ENCODE measurements around the gene ADCY9.
"Not testable (repeated sequence)": the region's sequence is repeated elsewhere in the genome, so short reads cannot be mapped to it uniquely, and the experiment has no call there.

Gene ADCY9

DNA sequence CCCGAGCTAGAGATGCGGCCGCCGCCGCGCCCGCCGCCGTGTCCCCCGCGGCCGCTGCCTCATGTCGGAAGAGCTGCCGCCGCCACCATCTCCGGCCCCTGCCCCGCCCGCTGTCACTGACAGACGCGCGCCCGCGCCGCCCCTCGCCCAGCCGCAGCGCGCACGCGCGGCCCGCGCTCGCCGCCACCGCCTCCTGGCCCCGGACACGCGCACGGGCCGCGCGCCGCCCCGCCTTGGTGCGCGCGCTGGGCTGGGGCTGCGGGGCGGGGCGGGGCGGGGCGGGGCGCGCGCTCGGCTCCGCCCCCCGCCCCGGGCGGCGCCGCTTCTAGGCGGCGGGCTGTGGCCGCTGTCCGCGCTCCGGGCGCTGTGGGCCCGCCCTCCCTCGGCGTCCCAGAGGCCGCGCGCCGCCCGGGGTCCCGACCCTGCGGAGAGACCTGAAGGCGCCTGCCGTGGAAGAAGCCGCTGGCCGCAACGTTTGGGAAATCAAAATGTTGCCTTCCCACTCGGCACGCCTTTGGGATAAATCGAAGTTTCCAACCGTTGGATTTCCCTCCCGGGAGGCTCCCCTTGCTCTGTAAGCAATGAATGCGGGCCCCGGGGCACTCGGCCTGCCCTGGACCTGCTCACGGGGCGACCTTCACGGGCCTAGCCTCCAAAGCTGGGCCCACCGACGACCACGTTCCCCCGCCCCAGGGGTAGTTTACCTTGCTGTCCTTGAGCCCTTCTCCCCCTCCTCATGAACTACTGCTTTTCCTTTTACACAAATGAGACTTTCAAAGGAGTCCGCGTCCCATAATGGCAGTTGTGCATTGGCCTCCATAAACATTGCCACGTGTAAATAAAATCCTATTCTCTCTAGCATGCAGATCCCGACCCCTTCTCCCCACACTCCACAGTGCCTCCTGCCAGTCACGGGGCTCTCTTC, at the start of gene ADCY9:
Gene ADCY9, minus strand, starts transcription at position 118 of the 925 bp plus-strand sequence. CDS start 1,000 bp downstream, outside the sequence.
- in situ Hi-C loops (cut with HindIII; ENCODE audit: low pct_ligation_motif_present, low pct_unique_long_range_greater_than_20kb, low sequenced_read_pairs) = no loop called here

DNA sequence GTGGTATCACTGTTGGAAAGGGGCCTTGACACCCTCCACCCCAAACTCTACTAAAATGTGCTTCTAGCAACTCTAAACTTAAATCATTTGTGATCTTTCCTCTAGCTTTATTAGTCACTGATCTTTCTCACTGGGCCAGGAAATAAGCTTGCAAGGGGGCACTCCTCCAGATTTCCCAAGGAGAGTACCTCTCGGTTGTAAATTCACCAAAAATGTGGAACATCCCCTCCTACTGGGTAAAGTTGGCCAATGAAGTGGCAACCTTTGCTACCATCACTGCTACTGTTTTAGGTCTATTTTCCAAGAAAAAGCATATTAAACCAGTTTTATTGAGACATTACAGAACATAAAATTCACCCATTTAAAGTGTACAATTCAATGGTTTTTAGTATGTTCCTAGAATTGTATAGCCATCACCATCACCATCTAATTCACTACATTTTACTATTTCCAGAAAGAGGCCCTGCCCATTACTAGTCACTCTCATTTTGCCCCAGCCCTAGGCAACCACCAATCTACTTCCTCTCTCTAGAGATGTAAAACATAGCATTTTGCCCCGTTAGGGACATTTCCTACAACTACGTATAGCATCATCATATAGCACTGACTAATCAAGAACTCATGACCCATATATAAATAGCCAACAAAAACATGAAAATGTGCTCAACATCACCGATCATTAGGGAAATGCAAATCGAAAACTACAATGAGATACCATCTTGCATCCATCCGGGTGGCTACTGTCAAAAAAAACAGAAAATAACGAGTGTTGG, 44.6 kb upstream of the ADCY9 start:
- DNase-seq = no peak
- in situ Hi-C loops (cut with HindIII; ENCODE audit: low pct_ligation_motif_present, low pct_unique_long_range_greater_than_20kb, low sequenced_read_pairs) = no loop called here

More for the DNA sequence above, at the start of gene ADCY9:
- DNase-seq = peak; percentile 79

DNA sequence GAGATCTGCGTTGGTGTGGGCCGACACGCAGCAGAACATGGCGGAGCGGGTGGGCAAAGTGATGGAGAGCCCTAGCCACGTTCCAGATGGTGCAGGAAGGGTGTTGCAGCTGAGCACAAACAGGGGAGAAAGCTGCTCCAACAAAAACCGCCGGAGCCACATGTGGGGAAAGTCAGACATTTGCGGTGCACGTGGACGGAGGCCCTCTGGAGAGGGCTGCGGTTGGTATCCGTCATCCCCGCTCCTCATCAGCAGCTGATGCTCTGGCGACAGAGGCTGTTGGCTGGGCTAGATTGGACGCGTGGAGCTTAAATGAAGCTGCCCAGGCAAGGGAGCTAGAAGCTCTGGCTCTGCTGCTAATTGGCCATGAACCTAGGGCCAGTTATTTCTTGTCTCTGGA, 43.5 kb upstream of the ADCY9 start:
- no peak for DNase-seq
- in situ Hi-C loops (cut with HindIII; ENCODE audit: low pct_ligation_motif_present, low pct_unique_long_range_greater_than_20kb, low sequenced_read_pairs) = no loop called here

DNA sequence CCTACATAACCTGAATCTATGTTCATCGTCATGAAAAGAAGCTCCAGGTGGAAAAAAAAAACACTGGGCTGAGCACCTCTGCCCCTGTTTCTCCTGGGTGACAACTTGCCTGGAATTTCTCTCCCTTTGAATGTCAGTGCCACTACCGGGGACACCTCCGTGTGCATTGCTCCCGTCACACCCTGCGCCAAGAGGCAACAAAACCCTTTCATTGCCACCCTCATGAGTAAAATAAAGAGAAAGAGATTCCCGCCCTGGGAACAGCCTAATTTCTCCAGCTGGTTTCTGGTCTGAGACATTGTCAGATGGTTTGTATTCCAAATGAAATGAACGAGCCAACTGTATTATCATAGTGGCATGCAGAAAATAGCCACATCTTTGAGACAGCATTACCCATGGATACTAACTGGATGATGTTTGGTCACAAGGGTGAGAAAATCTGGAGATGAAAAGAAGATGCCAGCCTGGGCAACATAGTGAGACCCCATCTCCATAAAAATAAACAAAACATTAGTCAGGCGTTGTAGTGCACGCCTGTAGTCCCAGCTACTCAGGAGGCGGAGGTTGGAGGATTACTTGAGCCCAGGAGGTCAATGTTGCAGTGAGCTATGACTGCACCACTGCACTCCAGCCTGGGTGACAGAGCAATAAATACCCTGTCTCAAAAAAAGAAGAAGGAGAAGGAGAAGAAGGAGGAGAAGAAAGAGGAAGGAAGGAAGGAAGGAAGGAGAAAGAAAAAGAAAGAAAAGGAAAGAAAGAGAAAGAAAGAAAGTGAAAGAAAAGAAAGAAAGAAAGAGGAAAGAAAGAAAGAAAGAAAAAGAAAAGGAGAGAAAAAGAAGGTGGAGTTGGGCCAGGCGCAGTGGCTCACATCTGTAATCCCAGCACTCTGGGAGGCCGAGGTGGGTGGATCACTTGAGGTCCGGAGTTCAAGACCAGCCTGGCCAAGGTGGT, 42.2 kb upstream of the ADCY9 start:
- in situ Hi-C loops (cut with HindIII; ENCODE audit: low pct_ligation_motif_present, low pct_unique_long_range_greater_than_20kb, low sequenced_read_pairs) = no loop called here
- DNase-seq = no peak

DNA sequence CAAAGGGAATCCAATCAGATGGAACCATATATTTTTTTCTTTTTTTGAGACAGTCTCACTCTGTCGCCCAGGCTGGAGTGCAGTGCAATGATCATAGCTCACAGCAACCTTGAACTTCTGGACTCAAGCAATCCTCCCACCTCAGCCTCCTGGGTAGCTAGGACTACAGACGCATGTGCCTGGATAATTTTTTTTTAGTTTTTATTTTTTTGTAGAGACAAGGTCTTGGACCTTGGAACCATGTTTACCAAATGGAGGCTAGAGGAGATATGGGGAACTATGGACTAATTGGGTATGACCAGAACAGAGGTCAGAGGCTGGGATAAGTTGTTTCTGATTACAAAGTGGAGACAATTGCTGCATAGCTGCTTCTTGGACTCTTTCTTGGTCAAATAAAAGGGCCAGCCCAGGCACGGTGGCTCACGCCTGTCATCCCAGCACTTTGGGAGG, 41.2 kb upstream of the ADCY9 start:
- DNase-seq = no peak
- in situ Hi-C loops (cut with HindIII; ENCODE audit: low pct_ligation_motif_present, low pct_unique_long_range_greater_than_20kb, low sequenced_read_pairs) = no loop called here

DNA sequence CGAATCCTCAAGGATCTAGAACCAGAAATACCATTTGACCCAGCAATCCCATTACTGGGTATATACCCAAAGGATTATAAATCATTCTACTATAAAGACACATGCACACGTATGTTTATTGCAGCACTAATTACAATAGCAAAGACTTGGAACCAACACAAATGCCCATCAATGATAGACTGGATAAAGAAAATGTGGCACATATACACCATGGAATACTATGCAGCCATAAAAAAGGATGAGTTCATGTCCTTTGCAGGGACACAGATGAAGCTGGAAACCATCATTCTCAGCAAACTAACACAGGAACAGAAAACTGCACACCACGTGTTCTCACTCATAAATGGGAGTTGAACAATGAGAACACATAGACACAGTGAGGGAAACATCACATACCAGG, 40.3 kb upstream of the ADCY9 start:
- in situ Hi-C loops (cut with HindIII; ENCODE audit: low pct_ligation_motif_present, low pct_unique_long_range_greater_than_20kb, low sequenced_read_pairs); DNase-seq: not testable (repeated sequence)

DNA sequence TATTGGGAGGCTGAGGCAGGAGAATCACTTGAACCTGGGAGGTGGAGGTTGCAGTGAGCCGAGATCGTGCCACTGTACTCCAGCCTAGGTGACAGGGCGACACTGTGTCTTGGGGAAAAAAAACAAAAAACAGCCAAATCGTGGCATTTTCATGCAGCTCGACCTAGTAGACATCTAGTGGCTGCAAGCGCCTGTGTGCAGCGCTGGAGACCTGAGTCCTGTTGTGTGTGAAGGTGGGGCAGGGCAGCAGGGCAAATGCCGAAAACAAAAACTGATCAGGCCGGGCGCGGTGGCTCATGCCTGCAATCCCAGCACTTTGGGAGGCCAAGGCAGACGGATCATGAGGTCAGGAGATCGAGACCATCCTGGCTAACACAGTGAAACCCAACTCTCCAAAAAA, 37.1 kb upstream of the ADCY9 start:
- DNase-seq; in situ Hi-C loops (cut with HindIII; ENCODE audit: low pct_ligation_motif_present, low pct_unique_long_range_greater_than_20kb, low sequenced_read_pairs): not testable (repeated sequence)

DNA sequence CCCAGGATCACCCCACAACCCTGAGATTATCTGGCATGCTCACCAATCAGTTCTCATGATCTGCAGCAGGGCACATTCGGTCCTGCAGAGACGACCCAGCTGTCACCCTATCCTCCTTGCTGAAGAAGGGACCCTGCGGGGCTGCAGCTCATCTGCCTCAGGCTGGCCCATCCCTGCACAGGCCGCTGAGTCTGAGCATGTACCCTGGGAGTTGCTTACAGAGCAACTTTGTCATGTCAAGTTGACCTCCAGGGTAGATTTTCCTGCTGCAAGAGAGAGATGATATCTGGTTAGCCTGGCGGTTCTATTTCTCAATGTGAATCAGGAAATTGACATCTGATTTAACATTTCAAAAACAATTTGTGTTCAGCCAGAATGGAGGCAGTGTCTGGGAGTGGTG, 36.0 kb upstream of the ADCY9 start:
- in situ Hi-C loops (cut with HindIII; ENCODE audit: low pct_ligation_motif_present, low pct_unique_long_range_greater_than_20kb, low sequenced_read_pairs) = no loop called here
- DNase-seq = no peak

DNA sequence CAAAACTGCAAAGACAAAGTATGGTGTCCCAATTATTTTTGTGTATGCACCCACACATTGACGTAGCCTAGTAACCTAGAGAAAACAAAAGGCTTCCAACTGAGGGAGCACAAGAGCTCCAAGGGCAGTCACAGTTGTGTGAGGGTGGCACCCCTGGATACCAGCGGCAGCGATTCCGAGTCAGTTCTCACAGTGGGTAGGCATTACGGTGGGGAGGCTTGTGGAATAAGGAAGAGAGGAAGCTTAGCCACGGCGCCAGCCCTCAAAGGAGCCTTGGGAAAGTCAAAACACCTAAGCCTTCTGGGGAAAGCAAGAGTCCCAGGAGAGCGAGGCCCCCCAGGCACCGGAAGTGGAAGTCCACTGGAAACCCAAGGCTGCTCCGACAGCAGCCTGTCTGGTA, 31.0 kb upstream of the ADCY9 start:
- DNase-seq = no peak
- in situ Hi-C loops (cut with HindIII; ENCODE audit: low pct_ligation_motif_present, low pct_unique_long_range_greater_than_20kb, low sequenced_read_pairs) = no loop called here

DNA sequence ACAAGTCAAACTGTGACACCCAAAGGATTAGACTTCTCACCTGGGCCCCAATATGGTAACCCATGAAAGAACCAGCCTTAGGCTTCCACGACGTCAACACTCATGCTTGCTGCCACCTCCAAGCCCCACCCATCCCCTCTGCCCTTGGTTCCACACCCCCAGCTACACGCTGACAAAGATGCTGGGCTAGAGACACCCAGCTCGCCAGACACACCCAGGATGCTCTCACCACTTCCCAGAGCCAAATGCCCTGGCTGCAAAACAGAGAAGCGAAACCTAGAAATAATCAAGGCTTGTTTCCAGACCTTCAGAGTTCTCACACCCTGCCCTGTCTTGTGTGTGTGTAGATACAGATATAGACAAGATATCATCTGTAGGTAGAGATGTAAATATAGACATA, 26.0 kb upstream of the ADCY9 start:
- no peak for DNase-seq

DNA sequence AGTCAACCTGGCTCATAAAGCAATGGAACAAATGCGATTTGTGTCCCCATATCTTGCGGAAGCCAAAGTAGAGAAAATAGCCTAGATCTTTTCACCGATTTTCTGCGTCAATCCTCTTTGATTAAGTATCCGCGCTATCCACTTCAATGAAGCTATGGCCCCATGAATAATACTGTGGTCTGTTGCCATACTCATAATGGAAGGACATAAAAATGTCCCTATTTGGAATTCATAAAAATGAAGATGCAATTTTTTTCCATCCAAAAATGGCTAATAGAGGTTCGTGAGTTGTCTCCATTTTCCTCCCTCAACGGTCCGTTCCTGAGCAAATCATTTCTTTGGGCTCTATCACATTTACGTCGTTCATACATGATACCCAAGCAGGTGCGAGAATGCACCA, 25.4 kb upstream of the ADCY9 start:
- DNase-seq = no peak
- in situ Hi-C loops (cut with HindIII; ENCODE audit: low pct_ligation_motif_present, low pct_unique_long_range_greater_than_20kb, low sequenced_read_pairs) = no loop called here

More for the DNA sequence above, 26.0 kb upstream of the ADCY9 start:
- in situ Hi-C loops (cut with HindIII; ENCODE audit: low pct_ligation_motif_present, low pct_unique_long_range_greater_than_20kb, low sequenced_read_pairs) = no loop called here

DNA sequence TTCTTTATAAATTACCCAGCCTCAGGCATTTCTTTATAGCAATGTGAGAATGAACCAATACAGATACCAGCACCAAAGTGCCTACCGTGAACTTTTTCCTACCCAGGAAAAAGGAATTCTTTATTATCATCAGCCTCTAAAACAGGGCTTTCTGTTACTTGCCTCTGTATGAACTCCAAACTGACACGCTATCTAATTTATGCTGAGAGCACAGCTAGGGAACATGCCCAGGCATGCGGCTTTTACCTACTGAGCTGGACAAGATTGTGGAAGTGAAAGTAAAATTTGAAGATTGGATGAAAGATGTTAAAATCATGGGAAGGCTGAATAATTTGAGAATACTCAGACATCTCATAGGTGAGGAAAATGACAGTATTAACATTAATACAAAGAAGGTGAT, 24.4 kb upstream of the ADCY9 start:
- in situ Hi-C loops (cut with HindIII; ENCODE audit: low pct_ligation_motif_present, low pct_unique_long_range_greater_than_20kb, low sequenced_read_pairs) = no loop called here
- peak; percentile 35 for DNase-seq

DNA sequence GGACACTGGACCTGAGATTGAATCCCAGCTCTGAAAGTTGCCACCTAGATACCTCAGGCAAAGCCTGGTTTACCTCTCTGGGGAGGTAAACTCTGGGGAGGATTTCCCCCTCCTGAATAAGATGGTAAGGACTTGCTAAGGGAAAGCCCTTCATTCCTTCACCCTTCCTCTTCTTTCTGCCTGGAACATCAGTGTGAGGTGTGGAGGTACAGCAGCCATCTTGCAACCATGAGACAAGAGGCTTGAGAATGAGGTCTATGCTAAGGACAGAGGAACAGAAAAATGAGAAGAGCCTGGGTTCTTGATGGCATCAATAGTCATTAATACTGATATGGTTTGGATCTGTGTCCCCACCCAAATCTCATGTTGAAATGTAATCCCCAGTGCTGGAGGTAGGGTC, 23.7 kb upstream of the ADCY9 start:
- in situ Hi-C loops (cut with HindIII; ENCODE audit: low pct_ligation_motif_present, low pct_unique_long_range_greater_than_20kb, low sequenced_read_pairs) = no loop called here
- DNase-seq = no peak

DNA sequence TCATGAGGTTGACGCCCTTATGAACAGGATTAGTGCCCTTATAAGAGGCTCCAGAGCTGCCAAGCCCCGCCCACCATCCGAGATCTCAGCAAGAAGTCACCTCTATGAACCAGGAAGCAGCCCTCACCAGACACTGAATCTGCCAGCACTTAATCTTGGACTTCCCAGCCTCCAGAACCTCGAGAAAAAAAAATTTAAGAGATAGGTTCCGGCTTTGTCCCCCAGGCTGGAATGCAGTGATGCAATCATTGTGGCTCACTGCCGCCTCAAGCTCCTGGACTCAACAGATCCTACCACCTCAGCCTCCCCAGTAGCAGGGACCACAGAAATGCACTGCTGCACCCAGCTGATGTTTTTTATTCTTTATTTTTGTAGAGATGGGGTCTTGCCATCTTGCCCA, 22.5 kb upstream of the ADCY9 start:
- no peak for DNase-seq
- in situ Hi-C loops (cut with HindIII; ENCODE audit: low pct_ligation_motif_present, low pct_unique_long_range_greater_than_20kb, low sequenced_read_pairs) = no loop called here

DNA sequence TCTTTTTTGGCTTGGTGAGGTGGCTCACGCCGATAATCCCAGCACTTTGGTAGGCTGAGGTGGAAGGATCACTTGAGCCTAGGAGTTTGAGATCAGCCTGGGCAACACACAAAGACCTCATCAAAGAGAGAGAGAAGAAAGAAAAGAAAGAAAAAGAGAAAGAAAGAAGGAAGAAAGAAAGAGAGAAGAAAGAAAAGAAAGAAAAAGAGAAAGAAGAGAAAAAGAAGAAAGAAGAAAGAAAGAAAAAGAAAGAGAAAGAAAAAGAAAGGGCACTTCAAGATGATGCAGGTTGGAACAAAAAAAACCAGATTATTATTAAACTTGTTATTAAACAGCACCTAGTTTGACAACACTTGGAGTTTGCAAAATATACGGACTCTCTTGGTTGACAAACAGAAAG, 21.2 kb upstream of the ADCY9 start:
- DNase-seq = no peak
- in situ Hi-C loops (cut with HindIII; ENCODE audit: low pct_ligation_motif_present, low pct_unique_long_range_greater_than_20kb, low sequenced_read_pairs) = no loop called here

DNA sequence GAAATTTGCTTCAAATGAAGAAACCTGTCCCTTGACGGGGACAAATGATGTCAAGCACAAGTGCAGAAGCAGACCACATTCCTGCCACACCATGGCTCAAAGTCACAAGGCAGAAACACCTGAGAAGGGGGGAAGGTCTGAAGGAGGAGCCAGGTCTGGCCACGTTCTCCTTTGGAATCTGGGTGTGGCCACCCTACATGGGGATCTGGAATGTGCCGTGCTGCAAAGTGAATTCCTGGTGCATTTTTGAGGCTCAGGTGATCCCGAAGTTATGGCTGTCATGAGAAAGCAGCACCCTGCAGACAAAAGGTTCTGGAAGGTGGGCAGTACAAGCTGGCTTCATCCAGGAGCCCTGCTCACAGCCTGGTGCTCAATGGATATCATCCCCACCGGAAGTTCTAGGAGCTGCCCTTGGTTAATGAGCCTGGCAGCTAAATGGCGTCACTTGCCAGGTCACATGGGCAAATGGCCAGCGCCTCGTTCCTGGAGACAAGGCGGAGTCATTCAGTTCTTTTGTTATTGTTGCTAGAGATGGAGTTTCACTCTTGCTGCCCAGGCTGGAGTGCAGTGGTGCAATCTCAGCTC, 20.1 kb upstream of the ADCY9 start:
- in situ Hi-C loops (cut with HindIII; ENCODE audit: low pct_ligation_motif_present, low pct_unique_long_range_greater_than_20kb, low sequenced_read_pairs) = no loop called here
- DNase-seq = no peak

DNA sequence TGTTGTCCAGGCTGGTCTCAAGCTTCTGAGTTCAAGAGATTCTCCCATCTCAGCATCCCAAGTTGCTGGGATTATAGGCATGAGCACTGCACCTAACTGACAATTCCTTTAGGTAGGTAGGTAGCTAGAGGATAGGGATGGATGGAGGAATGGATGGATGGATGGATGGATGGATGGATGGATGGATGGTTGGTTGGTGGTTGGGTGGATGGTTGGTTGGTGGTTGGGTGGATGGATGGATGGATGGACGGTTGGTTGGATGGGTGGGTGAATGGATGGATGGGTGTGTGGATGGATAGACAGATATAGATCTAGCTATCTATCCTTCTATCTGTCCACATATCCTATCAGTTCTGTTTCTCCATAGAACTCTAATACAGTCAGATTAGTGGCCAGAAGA, 19.3 kb upstream of the ADCY9 start:
- in situ Hi-C loops (cut with HindIII; ENCODE audit: low pct_ligation_motif_present, low pct_unique_long_range_greater_than_20kb, low sequenced_read_pairs) = no loop called here
- no peak for DNase-seq

DNA sequence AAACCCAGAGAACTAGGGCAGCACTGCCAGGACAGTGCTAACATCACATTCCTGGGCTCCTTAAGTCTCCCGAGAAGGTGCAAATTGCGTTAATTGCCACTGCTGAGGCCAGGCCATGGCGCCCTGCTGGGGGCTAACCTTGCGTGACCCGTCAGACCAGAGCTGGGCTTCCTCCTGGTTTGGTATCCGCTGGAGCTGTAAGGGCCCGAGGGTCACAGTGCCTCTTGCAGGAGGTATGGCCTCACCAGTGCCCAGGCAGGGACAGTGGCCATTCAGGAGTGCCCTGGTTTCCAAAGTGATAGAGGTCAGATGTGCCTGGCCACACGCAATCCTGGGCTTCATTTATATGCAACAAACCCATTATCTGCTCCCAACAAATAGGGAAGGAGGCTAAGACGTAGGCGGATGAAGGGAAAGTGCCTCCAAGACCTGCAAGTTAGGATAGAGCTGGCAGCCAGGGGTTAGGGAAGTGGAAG, 17.7 kb upstream of the ADCY9 start:
- DNase-seq = no peak
- in situ Hi-C loops (cut with HindIII; ENCODE audit: low pct_ligation_motif_present, low pct_unique_long_range_greater_than_20kb, low sequenced_read_pairs) = no loop called here

All from ACHN (cell line).